ENCODE measurements around the gene IFNAR2. TPM values are rescaled to one million over a fixed set of nuclear protein-coding genes. Genes with fewer than 3 reads are reported as not detected.
"Not testable (repeated sequence)": the region's sequence is repeated elsewhere in the genome, so short reads cannot be mapped to it uniquely, and the experiment has no call there.

The IFNAR2 gene
- total and polyA plus RNA-seq, 10 donors, result 20.4 to 124 (median 83.0) TPM

GRCh38 chr21:33214056-33214455 is 15.7 kb upstream of the IFNAR2 start:
- H3K9me3 ChIP-seq, result no peaks in the 10 kb centered on the region

DNA sequence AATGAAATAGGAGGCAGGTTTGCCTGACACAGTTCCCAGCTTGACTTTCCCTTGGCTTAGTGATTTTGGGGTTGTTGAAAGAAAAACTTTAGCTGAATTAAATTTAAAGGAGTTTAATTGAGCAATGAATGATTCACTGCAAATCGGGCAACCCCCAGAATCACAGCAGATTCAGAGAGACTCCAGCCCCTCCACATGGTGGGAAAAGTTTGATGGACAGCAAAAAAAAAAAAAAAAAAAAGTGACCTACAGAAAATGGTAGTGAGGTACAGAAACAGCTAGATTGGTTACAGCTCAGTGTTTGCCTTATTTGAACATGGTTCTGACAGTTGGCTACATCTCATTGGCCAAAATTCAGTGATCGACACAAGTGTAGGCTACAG is 12.6 kb upstream of the IFNAR2 start:
- 87 to 99% (median 94%) methylated on average over 2 of the region's 2 CpGs for WGBS, 5 donors
- no peak for TF ChIP-seq POLR2AphosphoS5 (IDR thresholded peaks at IDR 0.05)
- TF ChIP-seq POLR2A (IDR thresholded peaks at IDR 0.05), result no peak
- TF ChIP-seq CTCF (IDR thresholded peaks at IDR 0.05 in 8 of 11, conservative IDR thresholded peaks at IDR 0.05 in 3 of 11), result no peak
- Histone ChIP-seq H3K4me1 (peaks cover 13 to 62% (median 41%) of the 10 kb centered on the region in 6 donors), H3K27me3 (replicated peaks in 1 of 7) (no peaks in the 10 kb centered on the region), H3K9me3 (peaks cover 0 to 5% (median 0%) of the 10 kb centered on the region in 8 donors), H3K4me3 (no peak overlapping the region), H3K36me3 (no peaks in the 10 kb centered on the region), H3K27ac (peak overlapping the region in 7 of 8 donors; percentile 90 to 98 (median 93))
- no peak for DNase-seq
- intact Hi-C loops (cut with DNase I; ENCODE audit: low total_unique reads), result no loop called here

More at GRCh38 chr21:33214056-33214455, 15.7 kb upstream of the IFNAR2 start:
- no peak for DNase-seq
- H3K27me3 ChIP-seq (replicated peaks in 1 of 7), result no peaks in the 10 kb centered on the region
- H3K4me1 ChIP-seq, result peaks cover 19 to 76% (median 53%) of the 10 kb centered on the region in 6 donors
- no peaks in the 10 kb centered on the region for H3K36me3 ChIP-seq
- intact Hi-C loops (cut with DNase I; ENCODE audit: low total_unique reads), result no loop called here
- H3K4me3 ChIP-seq, result no peak overlapping the region
- peak overlapping the region in 6 of 8 donors; percentile 90 to 98 (median 94) for H3K27ac ChIP-seq
- TF ChIP-seq CTCF (IDR thresholded peaks at IDR 0.05 in 8 of 11, conservative IDR thresholded peaks at IDR 0.05 in 3 of 11), result no peak
- TF ChIP-seq POLR2A (IDR thresholded peaks at IDR 0.05), result no peak
- no peak for TF ChIP-seq POLR2AphosphoS5 (IDR thresholded peaks at IDR 0.05)
- WGBS, 5 donors, result 93 to 100% (median 100%) methylated on average over 1 of the region's 1 CpG

DNA sequence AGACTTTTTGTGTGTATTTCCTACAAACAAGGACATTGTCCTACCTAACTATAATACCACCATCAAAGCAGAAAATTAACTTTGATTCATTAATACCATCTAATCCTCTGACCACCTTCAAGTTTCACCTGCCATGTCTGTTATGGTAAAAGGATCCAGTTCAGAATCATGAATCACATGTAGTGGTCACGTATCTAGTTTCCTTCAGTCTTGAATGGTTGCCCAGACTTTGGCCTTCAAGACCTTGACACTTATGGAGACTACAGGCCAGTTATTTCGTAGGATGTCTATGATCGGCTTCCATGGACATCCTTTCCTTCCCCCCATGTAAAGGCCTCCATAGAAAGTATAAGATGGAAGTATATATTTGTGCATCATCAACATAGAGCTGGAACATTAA is 10.4 kb upstream of the IFNAR2 start:
- Histone ChIP-seq H3K27me3 (replicated peaks in 1 of 7) (no peaks in the 10 kb centered on the region), H3K27ac (no peak overlapping the region), H3K4me3 (no peak overlapping the region), H3K9me3 (peaks cover 0 to 10% (median 0%) of the 10 kb centered on the region in 8 donors), H3K4me1 (peaks cover 11 to 41% (median 31%) of the 10 kb centered on the region in 6 donors), H3K36me3 (no peaks in the 10 kb centered on the region)
- intact Hi-C loops (cut with DNase I; ENCODE audit: low total_unique reads), result no loop called here
- TF ChIP-seq POLR2A (IDR thresholded peaks at IDR 0.05) (no peak), CTCF (IDR thresholded peaks at IDR 0.05 in 8 of 11, conservative IDR thresholded peaks at IDR 0.05 in 3 of 11) (no peak), POLR2AphosphoS5 (IDR thresholded peaks at IDR 0.05) (no peak)
- 80 to 95% (median 82%) methylated on average over 3 of the region's 3 CpGs for WGBS, 5 donors
- no peak for DNase-seq

DNA sequence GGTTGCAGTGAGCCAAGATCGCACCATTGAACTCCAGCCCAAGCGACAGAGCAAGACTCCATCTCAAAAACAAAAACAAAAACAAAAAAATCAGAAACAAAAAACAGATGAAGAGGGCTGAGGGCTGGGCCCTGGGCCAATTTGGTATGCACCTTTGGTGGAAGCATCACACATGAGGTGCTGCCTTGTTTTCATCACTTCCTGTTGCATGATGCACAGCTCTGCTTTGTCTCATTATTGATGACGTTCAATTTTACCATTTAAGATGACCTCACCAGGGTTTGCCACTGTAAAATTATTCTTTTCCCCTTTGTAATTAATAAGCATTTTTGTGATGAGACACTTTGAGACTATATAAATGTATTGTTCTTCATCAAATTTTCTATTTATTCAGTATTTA is 9.8 kb upstream of the IFNAR2 start:
- Histone ChIP-seq H3K4me1 (peaks cover 11 to 34% (median 25%) of the 10 kb centered on the region in 6 donors), H3K36me3 (no peaks in the 10 kb centered on the region), H3K4me3 (no peak overlapping the region), H3K27ac (no peak overlapping the region), H3K27me3 (replicated peaks in 1 of 7) (no peaks in the 10 kb centered on the region), H3K9me3 (peaks cover 0 to 10% (median 0%) of the 10 kb centered on the region in 8 donors)
- DNase-seq, result no peak
- WGBS, 5 donors, result 78 to 90% (median 86%) methylated on average over 3 of the region's 3 CpGs
- TF ChIP-seq POLR2AphosphoS5 (IDR thresholded peaks at IDR 0.05) (no peak), POLR2A (IDR thresholded peaks at IDR 0.05) (no peak), CTCF (IDR thresholded peaks at IDR 0.05 in 8 of 11, conservative IDR thresholded peaks at IDR 0.05 in 3 of 11) (no peak)
- intact Hi-C loops (cut with DNase I; ENCODE audit: low total_unique reads), result no loop called here

GRCh38 chr21:33225376-33225775 is 4.4 kb upstream of the IFNAR2 start:
- 94 to 98% (median 97%) methylated on average over 3 of the region's 3 CpGs for WGBS, 5 donors
- H3K27ac ChIP-seq; H3K4me3 ChIP-seq; H3K27me3 ChIP-seq (replicated peaks in 1 of 7); H3K36me3 ChIP-seq; intact Hi-C loops (cut with DNase I; ENCODE audit: low total_unique reads); DNase-seq: not testable (repeated sequence)
- Histone ChIP-seq H3K4me1 (peaks cover 0 to 21% (median 10%) of the 10 kb centered on the region in 6 donors), H3K9me3 (peaks cover 0 to 10% (median 0%) of the 10 kb centered on the region in 8 donors)

Measured in spleen (tissue), 11 donors.